Activated CD4-positive, alpha-beta memory T cell treated with anti-CD3 and anti-CD28 coated beads for 36 hours (primary cell): ENCODE measurements around the gene ACP4. TPM values are rescaled to one million over a fixed set of nuclear protein-coding genes. Genes with fewer than 3 reads are reported as not detected.

ENCODE experiments used
- CTCF ChIA-PET: fragments of 350-600 bp; sonication (Branson Sonifier 250); formaldehyde crosslinking; loops from one replicate; lab custom pipeline; 2021; ENCODE audit warnings: antibody characterized with exemption, inconsistent platforms; lab: Charles Lee
- POLR2A ChIA-PET: fragments of 350-600 bp; sonication (Branson Sonifier 250); formaldehyde crosslinking; loops from one replicate; lab custom pipeline; 2021; ENCODE audit warnings: antibody characterized with exemption; lab: Charles Lee
- DNase-seq: peaks from one replicate; pipeline ENCODE4 v3.0.0-alpha.2; 2020
- H3K27ac Mint-ChIP-seq: one replicate; pipeline ENCODE4 v1.8.0; 2021; ENCODE audit warnings: mixed read lengths
- H3K27me3 Mint-ChIP-seq: one replicate; pipeline ENCODE4 v1.8.0; 2021; ENCODE audit warnings: mixed read lengths
- H3K36me3 Mint-ChIP-seq: one replicate; pipeline ENCODE4 v1.8.0; 2021; ENCODE audit warnings: mixed read lengths
- H3K4me1 Mint-ChIP-seq: one replicate; pipeline ENCODE4 v1.8.0; 2021; ENCODE audit warnings: low read depth, mixed read lengths
- H3K4me3 Mint-ChIP-seq: one replicate; pipeline ENCODE4 v1.8.0; 2021; ENCODE audit warnings: mild to moderate bottlenecking, mixed read lengths
- H3K9me3 Mint-ChIP-seq: one replicate; pipeline ENCODE4 v1.8.0; 2021; ENCODE audit warnings: mixed read lengths
- intact Hi-C: fragments of 100-400 bp; cut with micrococcal nuclease; formaldehyde crosslinking; loops from one replicate; pipeline ENCODE4 v1.15.1; 2023
- total RNA-seq, 2 experiments: library from RNA; stranded (reverse); gene quantifications; one replicate each; pipeline ENCODE4 v1.2.3, GENCODE V29; 2021

The ACP4 gene
- total RNA-seq, 2 experiments from 2014 or later, result not detected

GRCh38 chr19:50793558-50794065, 3.4 kb downstream of the ACP4 start:
- Mint-ChIP-seq H3K9me3 (no peaks in the 10 kb centered on the region), H3K27me3 (no peaks in the 10 kb centered on the region), H3K4me3 (no peak overlapping the region), H3K27ac (no peak overlapping the region), H3K4me1 (peaks cover 9% of the 10 kb centered on the region), H3K36me3 (peaks cover 12% of the 10 kb centered on the region)
- no peak for DNase-seq
- intact Hi-C loops, result no loop called here
- CTCF ChIA-PET, result interaction anchor here (1.0 to 3.3 kb wide), 3 partner anchors 129 to 237 kb away, joined by 3 to 19 read pairs (median 5); no protein-coding TSS in a partner anchor
- POLR2A ChIA-PET, result interaction anchor here (4.8 kb wide), 1 partner anchor 11 kb away, joined by 25 read pairs; no protein-coding TSS in a partner anchor

- no peaks in the 10 kb centered on the region for H3K27me3 Mint-ChIP-seq
- ChIA-PET CTCF (interaction anchor here (0.7 to 3.3 kb wide), 4 partner anchors 10 to 186 kb away, joined by 3 to 19 read pairs (median 4); no protein-coding TSS in a partner anchor), POLR2A (interaction anchor here (4.8 kb wide), 1 partner anchor 10 kb away, joined by 25 read pairs; no protein-coding TSS in a partner anchor)
- peak overlapping the region; percentile 42 for H3K27ac Mint-ChIP-seq
- intact Hi-C loops, result no loop called here
- H3K9me3 Mint-ChIP-seq, result no peaks in the 10 kb centered on the region
- DNase-seq, result peak; percentile 60
- peaks cover 14% of the 10 kb centered on the region for H3K36me3 Mint-ChIP-seq
- peak overlapping the region; percentile 12 for H3K4me3 Mint-ChIP-seq
- peaks cover 9% of the 10 kb centered on the region for H3K4me1 Mint-ChIP-seq
These were observed 4.1 kb downstream of the ACP4 start for GRCh38 chr19:50794074-50794875.

GRCh38 chr19:50794876-50795663, 4.9 kb downstream of the ACP4 start:
- DNase-seq, result no peak
- Mint-ChIP-seq H3K4me3 (no peak overlapping the region), H3K9me3 (no peaks in the 10 kb centered on the region), H3K36me3 (peaks cover 18% of the 10 kb centered on the region), H3K4me1 (peaks cover 10% of the 10 kb centered on the region), H3K27ac (peak overlapping the region; percentile 49), H3K27me3 (no peaks in the 10 kb centered on the region)
- ChIA-PET POLR2A (interaction anchor here (2.2 to 4.8 kb wide), 2 partner anchors 9 to 25 kb away, joined by 9 to 25 read pairs; no protein-coding TSS in a partner anchor), CTCF (interaction anchor here (0.7 to 3.3 kb wide), 4 partner anchors 11 to 127 kb away, joined by 3 to 19 read pairs (median 4); no protein-coding TSS in a partner anchor)
- intact Hi-C loops, result no loop called here

GRCh38 chr19:50795664-50796073, 5.5 kb downstream of the ACP4 start:
- DNase-seq, result no peak
- no peak overlapping the region for H3K27ac Mint-ChIP-seq
- H3K9me3 Mint-ChIP-seq, result no peaks in the 10 kb centered on the region
- H3K36me3 Mint-ChIP-seq, result peaks cover 21% of the 10 kb centered on the region
- H3K4me3 Mint-ChIP-seq, result no peak overlapping the region
- intact Hi-C loops, result no loop called here
- H3K27me3 Mint-ChIP-seq, result no peaks in the 10 kb centered on the region
- ChIA-PET CTCF (interaction anchor here (0.7 to 1.6 kb wide), 2 partner anchors 12 to 110 kb away, joined by 3 to 5 read pairs; no protein-coding TSS in a partner anchor), POLR2A (interaction anchor here (2.2 to 4.8 kb wide), 2 partner anchors 9 to 25 kb away, joined by 9 to 25 read pairs; no protein-coding TSS in a partner anchor)
- H3K4me1 Mint-ChIP-seq, result peaks cover 12% of the 10 kb centered on the region

- Mint-ChIP-seq H3K27ac (no peak overlapping the region), H3K4me1 (peaks cover 17% of the 10 kb centered on the region), H3K4me3 (no peak overlapping the region), H3K27me3 (no peaks in the 10 kb centered on the region), H3K9me3 (no peaks in the 10 kb centered on the region), H3K36me3 (peaks cover 26% of the 10 kb centered on the region)
- no peak for DNase-seq
- ChIA-PET POLR2A (interaction anchor here (2.2 to 4.8 kb wide), 2 partner anchors 8 to 24 kb away, joined by 9 to 25 read pairs; no protein-coding TSS in a partner anchor), CTCF (interaction anchor here (1.3 kb wide), 1 partner anchor 13 kb away, joined by 3 read pairs; no protein-coding TSS in a partner anchor)
- intact Hi-C loops, result no loop called here
These were observed 6.0 kb downstream of the ACP4 start for GRCh38 chr19:50796128-50796633.

GRCh38 chr19:50796634-50797428, 6.6 kb downstream of the ACP4 start:
- peaks cover 28% of the 10 kb centered on the region for H3K36me3 Mint-ChIP-seq
- DNase-seq, result no peak
- intact Hi-C loops, result no loop called here
- no peak overlapping the region for H3K4me3 Mint-ChIP-seq
- CTCF ChIA-PET, result interaction anchor here (1.3 kb wide), 1 partner anchor 13 kb away, joined by 3 read pairs; no protein-coding TSS in a partner anchor
- H3K27ac Mint-ChIP-seq, result no peak overlapping the region
- H3K4me1 Mint-ChIP-seq, result peaks cover 19% of the 10 kb centered on the region
- H3K9me3 Mint-ChIP-seq, result no peaks in the 10 kb centered on the region
- no peaks in the 10 kb centered on the region for H3K27me3 Mint-ChIP-seq
- POLR2A ChIA-PET, result interaction anchor here (2.2 to 4.8 kb wide), 2 partner anchors 7 to 24 kb away, joined by 9 to 25 read pairs; no protein-coding TSS in a partner anchor

- ChIA-PET CTCF (interaction anchor here (1.3 kb wide), 1 partner anchor 14 kb away, joined by 3 read pairs; no protein-coding TSS in a partner anchor), POLR2A (interaction anchor here (2.2 kb wide), 1 partner anchor 23 kb away, joined by 9 read pairs; no protein-coding TSS in a partner anchor)
- no peak for DNase-seq
- no peaks in the 10 kb centered on the region for H3K9me3 Mint-ChIP-seq
- H3K36me3 Mint-ChIP-seq, result peaks cover 34% of the 10 kb centered on the region
- H3K4me3 Mint-ChIP-seq, result no peak overlapping the region
- intact Hi-C loops, result no loop called here
- H3K27ac Mint-ChIP-seq, result no peak overlapping the region
- peaks cover 24% of the 10 kb centered on the region for H3K4me1 Mint-ChIP-seq
- H3K27me3 Mint-ChIP-seq, result no peaks in the 10 kb centered on the region
These were observed 7.2 kb downstream of the ACP4 start for GRCh38 chr19:50797429-50797780.

- intact Hi-C loops, result no loop called here
- Mint-ChIP-seq H3K36me3 (peaks cover 40% of the 10 kb centered on the region), H3K27ac (no peak overlapping the region), H3K9me3 (no peaks in the 10 kb centered on the region), H3K27me3 (no peaks in the 10 kb centered on the region), H3K4me3 (no peak overlapping the region), H3K4me1 (peaks cover 31% of the 10 kb centered on the region)
- DNase-seq, result no peak
- CTCF ChIA-PET, result interaction anchor here (0.6 kb wide), 1 partner anchor 11 kb away, joined by 3 read pairs; no protein-coding TSS in a partner anchor
- POLR2A ChIA-PET, result no interaction called here
These were observed 7.8 kb downstream of the ACP4 start for GRCh38 chr19:50797781-50798658.

GRCh38 chr19:50798659-50799546, 8.7 kb downstream of the ACP4 start:
- ChIA-PET POLR2A (no interaction called here), CTCF (no interaction called here)
- H3K4me1 Mint-ChIP-seq, result peaks cover 31% of the 10 kb centered on the region
- H3K27ac Mint-ChIP-seq, result no peak overlapping the region
- H3K36me3 Mint-ChIP-seq, result peaks cover 49% of the 10 kb centered on the region
- DNase-seq, result no peak
- intact Hi-C loops, result no loop called here
- H3K9me3 Mint-ChIP-seq, result no peaks in the 10 kb centered on the region
- no peaks in the 10 kb centered on the region for H3K27me3 Mint-ChIP-seq
- no peak overlapping the region for H3K4me3 Mint-ChIP-seq
